ENCODE data around the gene GPX8. TPM values are rescaled to one million over a fixed set of nuclear protein-coding genes. Genes with fewer than 3 reads are reported as not detected.

GPX8 gene
- total and polyA plus RNA-seq, 9 of the 15 experiments (the other 6 are each of a cell fraction or from before 2014, with no cell fraction given), result 0.62 to 1.8 (median 1.2) TPM

DNA sequence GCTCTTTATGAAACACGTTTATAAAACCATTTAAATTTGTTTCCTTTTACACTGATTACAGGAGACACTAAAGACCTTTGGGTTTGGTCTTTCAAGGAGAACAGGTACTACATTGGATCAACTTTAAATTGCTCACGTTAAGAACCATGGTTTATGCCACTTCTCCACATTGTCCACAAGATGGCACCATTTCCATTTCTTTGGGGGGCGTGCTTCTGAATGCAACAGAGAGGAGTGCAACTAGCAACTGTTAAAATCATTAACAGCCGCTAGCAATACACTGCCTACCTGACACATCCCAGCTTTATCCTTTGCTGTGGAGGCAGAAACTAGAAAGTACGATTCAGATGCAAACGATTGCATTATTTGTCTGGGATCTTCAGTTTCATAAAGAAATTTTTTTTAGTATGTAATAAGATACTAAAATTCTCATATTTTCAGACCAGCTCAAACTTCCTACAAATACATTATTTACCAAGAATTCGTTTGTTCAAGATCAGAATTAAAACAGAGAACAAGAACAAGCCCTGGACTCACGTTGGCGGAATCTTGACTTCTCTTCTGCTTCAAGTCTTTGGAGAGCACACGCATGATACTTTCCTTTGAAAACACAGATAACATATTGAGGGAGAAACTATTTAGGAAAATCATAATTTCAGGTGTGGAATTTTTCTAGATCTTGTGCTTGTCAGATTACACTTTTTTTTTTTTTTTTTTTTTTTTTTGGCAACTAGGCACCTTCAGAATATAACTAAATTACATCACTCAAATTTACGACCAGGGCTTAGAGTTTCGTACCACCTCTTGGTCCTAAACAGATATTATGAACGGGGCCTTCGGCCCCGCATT is 12.3 kb downstream of the GPX8 start (continued):
- peak; percentile 18 for TF ChIP-seq ZFP36 (IDR thresholded peaks at IDR 0.05; ENCODE audit: low read depth, low read length, partially characterized antibody)
- TF ChIP-seq, protein P1, sequence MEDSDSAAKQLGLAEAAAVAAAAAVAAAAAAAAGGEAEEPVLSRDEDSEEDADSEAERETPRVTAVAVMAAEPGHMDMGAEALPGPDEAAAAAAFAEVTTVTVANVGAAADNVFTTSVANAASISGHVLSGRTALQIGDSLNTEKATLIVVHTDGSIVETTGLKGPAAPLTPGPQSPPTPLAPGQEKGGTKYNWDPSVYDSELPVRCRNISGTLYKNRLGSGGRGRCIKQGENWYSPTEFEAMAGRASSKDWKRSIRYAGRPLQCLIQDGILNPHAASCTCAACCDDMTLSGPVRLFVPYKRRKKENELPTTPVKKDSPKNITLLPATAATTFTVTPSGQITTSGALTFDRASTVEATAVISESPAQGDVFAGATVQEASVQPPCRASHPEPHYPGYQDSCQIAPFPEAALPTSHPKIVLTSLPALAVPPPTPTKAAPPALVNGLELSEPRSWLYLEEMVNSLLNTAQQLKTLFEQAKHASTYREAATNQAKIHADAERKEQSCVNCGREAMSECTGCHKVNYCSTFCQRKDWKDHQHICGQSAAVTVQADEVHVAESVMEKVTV (CRISPR knock-in tag; IDR thresholded peaks at IDR 0.05), result peak; percentile 93
- TF ChIP-seq, protein P2, sequence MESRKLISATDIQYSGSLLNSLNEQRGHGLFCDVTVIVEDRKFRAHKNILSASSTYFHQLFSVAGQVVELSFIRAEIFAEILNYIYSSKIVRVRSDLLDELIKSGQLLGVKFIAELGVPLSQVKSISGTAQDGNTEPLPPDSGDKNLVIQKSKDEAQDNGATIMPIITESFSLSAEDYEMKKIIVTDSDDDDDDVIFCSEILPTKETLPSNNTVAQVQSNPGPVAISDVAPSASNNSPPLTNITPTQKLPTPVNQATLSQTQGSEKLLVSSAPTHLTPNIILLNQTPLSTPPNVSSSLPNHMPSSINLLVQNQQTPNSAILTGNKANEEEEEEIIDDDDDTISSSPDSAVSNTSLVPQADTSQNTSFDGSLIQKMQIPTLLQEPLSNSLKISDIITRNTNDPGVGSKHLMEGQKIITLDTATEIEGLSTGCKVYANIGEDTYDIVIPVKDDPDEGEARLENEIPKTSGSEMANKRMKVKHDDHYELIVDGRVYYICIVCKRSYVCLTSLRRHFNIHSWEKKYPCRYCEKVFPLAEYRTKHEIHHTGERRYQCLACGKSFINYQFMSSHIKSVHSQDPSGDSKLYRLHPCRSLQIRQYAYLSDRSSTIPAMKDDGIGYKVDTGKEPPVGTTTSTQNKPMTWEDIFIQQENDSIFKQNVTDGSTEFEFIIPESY (CRISPR knock-in tag; IDR thresholded peaks at IDR 0.05), result no peak
- no peak for TF ChIP-seq ZZZ3 (IDR thresholded peaks at IDR 0.05)
- no peak for TF ChIP-seq ELF1 (tag; IDR thresholded peaks at IDR 0.05)
- TF ChIP-seq WHSC1 (IDR thresholded peaks at IDR 0.05; ENCODE audit: low read length), result no peak
- TF ChIP-seq SMC3 (conservative IDR thresholded peaks at IDR 0.05; ENCODE audit: insufficient read depth, low read depth, low read length), result peak; percentile 58
- no peak for TF ChIP-seq CHCHD3 (CRISPR knock-in tag; IDR thresholded peaks at IDR 0.05)
- TF ChIP-seq YY1 (IDR thresholded peaks at IDR 0.05; ENCODE audit: borderline replicate concordance in 1 of 3, control insufficient read depth in 1 of 3, extremely low read depth in 1 of 3, insufficient read depth in 3 of 3, insufficient read length in 1 of 3, insufficient replicate concordance in 2 of 3, low read depth in 1 of 3, low read length in 2 of 3), result no peak
- TF ChIP-seq, protein P3, sequence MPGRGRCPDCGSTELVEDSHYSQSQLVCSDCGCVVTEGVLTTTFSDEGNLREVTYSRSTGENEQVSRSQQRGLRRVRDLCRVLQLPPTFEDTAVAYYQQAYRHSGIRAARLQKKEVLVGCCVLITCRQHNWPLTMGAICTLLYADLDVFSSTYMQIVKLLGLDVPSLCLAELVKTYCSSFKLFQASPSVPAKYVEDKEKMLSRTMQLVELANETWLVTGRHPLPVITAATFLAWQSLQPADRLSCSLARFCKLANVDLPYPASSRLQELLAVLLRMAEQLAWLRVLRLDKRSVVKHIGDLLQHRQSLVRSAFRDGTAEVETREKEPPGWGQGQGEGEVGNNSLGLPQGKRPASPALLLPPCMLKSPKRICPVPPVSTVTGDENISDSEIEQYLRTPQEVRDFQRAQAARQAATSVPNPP (IDR thresholded peaks at IDR 0.05; ENCODE audit: borderline replicate concordance, insufficient read depth, insufficient read length), result no peak
- TF ChIP-seq, protein P4, sequence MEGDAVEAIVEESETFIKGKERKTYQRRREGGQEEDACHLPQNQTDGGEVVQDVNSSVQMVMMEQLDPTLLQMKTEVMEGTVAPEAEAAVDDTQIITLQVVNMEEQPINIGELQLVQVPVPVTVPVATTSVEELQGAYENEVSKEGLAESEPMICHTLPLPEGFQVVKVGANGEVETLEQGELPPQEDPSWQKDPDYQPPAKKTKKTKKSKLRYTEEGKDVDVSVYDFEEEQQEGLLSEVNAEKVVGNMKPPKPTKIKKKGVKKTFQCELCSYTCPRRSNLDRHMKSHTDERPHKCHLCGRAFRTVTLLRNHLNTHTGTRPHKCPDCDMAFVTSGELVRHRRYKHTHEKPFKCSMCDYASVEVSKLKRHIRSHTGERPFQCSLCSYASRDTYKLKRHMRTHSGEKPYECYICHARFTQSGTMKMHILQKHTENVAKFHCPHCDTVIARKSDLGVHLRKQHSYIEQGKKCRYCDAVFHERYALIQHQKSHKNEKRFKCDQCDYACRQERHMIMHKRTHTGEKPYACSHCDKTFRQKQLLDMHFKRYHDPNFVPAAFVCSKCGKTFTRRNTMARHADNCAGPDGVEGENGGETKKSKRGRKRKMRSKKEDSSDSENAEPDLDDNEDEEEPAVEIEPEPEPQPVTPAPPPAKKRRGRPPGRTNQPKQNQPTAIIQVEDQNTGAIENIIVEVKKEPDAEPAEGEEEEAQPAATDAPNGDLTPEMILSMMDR (IDR thresholded peaks at IDR 0.05 in 2 of 3, conservative IDR thresholded peaks at IDR 0.05 in 1 of 3; ENCODE audit: insufficient read depth in 2 of 3, low read depth in 1 of 3, low read length in 3 of 3), result peak; percentile 75 to 91 (median 81)
- no peak for TF ChIP-seq ZNF668 (CRISPR knock-in tag; IDR thresholded peaks at IDR 0.05)
- no peak for TF ChIP-seq ZNF764 (CRISPR knock-in tag; IDR thresholded peaks at IDR 0.05; ENCODE audit: low read depth)
- TF ChIP-seq BRF1 (IDR thresholded peaks at IDR 0.05; ENCODE audit: borderline replicate concordance, extremely low read depth, insufficient read length), result no peak
- TF ChIP-seq RAD21 (CRISPR knock-in tag; conservative IDR thresholded peaks at IDR 0.05 in 1 of 2, IDR thresholded peaks at IDR 0.05 in 1 of 2), result peak; percentile 93 to 94
- TF ChIP-seq RB1 (IDR thresholded peaks at IDR 0.05; ENCODE audit: low read depth), result peak; percentile 59; the same call in 1 of the 2 replicates
